HT-29 (cell line): ENCODE data around the gene FILIP1L. TPM values are rescaled to one million over a fixed set of nuclear protein-coding genes. Genes with fewer than 3 reads are reported as not detected.
A peak's percentile ranks its signal among the peaks of the same experiment; 100 is the strongest.
"Not testable (repeated sequence)": the region's sequence is repeated elsewhere in the genome, so short reads cannot be mapped to it uniquely, and the experiment has no call there.

Experiments used
- DNase-seq: peaks from one replicate; pipeline ENCODE4 v3.0.0-alpha.2; 2015; ENCODE audit warnings: low spot score
- total RNA-seq: library from RNA; depleted of rRNA; stranded (reverse); fragments of >200 nt; shearing (Covaris generic); gene quantifications from 2 replicates; pipeline ENCODE4 v1.2.3, GENCODE V29; 2014

Gene FILIP1L
- total RNA-seq, 1 experiment from 2014 or later: 1.8 TPM

- no peak for DNase-seq
Observed at GRCh38 chr3:100099621-100100020, 14.7 kb downstream of the FILIP1L start.

GRCh38 chr3:100098784-100099070 is 15.6 kb downstream of the FILIP1L start:
- no peak for DNase-seq

DNA sequence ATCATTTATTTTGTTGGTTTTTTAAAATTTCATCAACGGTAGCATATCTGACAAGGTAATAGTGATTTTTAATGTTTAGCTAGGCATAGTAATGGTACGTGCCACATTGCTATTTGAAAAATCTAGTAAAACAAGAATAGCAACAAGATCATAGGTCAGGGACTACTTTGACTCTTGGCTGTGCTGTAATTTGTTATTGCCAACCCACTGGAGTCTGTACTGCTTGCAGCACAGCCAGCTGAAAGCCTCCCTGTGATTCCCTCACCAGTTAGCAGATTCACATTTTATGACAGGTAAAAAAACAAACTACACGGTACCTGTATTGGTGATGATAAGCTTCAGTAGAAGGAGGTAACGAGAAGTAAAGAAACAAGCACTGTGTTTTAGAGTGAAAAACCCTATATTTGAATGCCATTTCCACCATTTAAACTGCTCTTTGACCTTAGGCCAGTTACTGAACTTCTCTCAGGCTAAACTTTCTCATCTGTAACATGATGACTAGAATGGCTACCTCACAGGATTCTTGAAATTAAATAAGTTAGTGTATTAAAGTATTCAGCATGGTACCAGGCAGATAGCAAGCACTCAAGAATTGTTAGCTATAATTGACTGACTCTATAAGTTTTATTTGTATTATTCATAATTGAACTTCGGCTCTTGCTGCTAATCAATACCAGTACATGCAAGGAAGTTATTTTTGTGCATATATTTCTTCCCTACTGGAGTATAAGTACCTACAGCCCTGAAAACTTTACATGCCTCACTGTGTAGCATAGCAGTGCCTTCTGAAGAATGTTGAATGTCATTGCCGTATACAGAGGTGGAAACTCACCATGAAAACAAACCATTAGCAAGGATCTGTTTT is 16.1 kb downstream of the FILIP1L start:
- peak; percentile 70 for DNase-seq

DNA sequence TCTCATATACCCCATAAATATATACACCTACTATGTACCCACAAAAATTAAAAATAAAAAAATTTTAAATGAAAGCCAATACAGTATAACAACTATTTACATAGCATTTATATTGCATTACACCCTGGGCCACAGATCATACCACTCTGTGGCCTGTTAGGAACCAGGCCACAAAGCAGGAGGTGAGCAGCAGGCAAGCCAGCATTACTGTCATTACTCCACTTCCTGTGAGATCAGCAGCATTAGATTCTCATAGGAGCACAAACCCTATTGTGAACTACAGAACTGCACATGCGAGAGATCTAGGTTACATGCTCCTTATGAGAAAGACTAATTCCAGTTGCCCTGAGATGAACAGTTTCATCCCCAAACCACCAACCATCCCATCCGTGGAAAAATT is 17.4 kb downstream of the FILIP1L start:
- no peak for DNase-seq

GRCh38 chr3:100096286-100096685 is 18.0 kb downstream of the FILIP1L start:
- not testable (repeated sequence) for DNase-seq

GRCh38 chr3:100093831-100094230 is 20.5 kb downstream of the FILIP1L start:
- no peak for DNase-seq

DNA sequence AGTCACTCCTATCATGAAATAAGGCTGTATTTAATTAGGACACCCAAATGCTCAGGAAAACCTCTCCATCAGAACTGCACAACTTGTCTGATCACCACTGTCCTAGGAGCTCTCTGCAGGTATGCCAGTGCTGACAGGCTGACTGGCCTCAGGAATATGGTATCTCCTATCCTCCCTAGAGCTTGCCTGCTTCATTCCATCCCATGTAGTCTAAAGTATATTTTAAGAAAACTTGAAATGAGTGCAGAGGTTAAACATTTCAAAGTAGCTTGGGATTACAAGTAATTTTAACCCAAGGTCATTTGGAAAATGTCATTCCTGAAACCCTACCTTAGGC is 23.7 kb downstream of the FILIP1L start:
- no peak for DNase-seq

DNA sequence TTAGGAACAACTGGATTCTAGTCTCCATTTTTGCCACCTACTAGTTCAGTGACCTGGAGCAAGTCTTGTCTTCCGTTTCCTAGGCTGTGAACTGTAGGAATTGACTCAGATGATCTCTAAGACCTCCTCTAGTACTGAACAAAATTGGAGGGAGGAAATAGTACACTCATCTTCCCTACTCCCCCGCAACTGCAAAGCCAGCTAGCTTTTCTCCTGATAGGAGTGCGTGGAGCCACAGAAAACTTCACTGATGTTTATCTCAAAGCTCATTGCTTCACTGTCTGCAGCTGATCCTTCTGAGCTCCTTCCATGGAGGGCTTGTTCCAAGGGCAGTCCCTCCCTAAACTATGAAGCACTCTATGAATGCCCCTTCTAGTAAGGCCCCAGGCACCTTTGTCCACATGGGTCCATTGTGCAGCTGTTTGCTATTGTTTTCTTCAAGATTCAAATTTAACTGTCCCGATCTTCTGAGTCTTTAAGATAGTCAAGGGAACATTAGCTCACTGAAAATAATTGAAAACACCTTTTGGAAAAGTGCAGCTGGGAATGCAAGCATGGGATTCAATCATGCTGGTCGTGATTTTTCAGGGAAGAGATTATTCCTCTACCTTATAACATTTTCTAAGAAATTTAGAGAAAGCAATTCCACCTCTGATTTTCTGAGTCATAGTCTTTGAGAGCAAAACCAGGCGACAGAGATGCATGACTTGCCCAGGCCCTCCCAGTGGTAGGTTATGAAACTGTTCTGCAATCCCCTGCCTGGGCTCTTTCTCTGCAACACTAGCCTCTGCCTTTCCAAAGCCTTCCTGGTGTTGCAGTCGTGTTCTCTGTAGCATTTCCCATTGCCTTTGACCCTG is 24.3 kb downstream of the FILIP1L start:
- peak; percentile 73 for DNase-seq

GRCh38 chr3:100088735-100089368 is 25.4 kb downstream of the FILIP1L start:
- DNase-seq: no peak

DNA sequence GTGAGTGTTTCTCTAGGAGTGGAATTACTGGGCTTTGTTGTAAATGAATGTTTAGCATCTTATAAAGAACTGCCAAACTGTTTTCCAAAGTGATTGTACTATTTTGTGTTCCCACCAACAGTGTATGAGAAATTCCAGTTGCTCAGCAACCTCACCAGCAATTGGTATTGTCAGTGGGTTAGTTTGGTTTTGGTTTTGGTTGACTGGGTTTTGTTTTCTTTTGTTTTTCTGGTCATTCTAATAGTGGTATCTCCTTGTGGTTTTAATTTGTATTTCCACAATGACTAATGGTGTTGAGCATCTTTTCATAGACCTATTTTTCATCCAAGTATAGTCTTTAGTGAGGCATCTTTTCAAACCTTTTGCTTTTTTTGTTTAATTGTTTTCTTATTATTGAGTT is 27.1 kb downstream of the FILIP1L start:
- DNase-seq: no peak

- DNase-seq: no peak
Observed at GRCh38 chr3:100086401-100086800, 27.9 kb downstream of the FILIP1L start.

DNA sequence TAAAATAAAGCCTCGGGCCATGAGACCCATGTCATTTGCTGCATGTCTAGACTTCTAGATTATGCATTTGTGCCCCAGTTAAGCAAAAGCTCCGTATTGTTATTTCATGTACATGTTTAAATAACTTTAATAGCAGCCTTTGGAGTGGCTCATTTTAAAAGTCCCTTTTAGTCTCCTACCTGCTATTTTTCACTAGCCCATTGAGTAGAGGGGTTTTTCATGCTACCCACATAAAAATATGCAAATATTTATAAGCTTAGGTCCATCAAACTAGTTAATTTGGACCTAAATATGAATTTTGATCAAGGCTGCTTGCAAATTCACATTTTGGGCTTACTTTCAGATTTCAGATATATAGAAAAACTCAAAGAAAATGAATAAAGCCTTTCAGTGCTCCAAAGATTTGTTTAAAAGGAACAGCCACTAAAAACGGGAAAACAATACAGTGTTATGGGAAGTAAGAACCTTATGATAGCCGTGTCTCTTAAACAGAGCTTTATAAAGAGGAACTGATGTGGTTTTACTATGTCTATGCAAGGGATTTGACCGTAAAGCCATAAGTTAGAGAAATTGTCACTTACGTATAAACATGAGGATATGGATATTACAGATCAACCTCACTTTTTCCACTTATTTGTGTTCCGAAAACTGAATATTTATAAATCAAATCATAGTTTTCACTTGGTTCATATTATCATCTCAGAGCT is 30.0 kb downstream of the FILIP1L start:
- DNase-seq: no peak

DNA sequence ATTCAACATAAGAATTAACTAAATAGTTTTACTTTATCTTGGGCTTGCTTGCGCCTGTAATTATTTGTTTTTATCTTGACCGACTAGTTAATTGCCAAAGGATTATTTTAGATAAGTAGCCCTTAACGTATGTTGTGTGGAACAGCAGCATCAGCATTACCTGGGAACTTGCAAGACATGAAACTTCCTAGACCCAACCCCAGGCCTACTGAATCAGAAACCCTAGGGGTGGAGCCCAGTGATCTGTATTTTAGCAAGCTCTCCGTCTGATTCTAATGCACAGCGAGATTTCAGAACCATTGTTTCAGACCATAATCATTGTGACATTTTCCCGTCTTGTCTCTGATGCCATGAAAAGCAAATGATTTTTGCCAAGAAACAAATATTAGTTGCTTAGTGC is 31.1 kb downstream of the FILIP1L start:
- no peak for DNase-seq

- DNase-seq: no peak
Observed at GRCh38 chr3:100082714-100083113, 31.6 kb downstream of the FILIP1L start.

GRCh38 chr3:100081986-100082692 is 32.2 kb downstream of the FILIP1L start:
- DNase-seq: no peak

- no peak for DNase-seq
Observed at GRCh38 chr3:100081311-100081710, 33.0 kb downstream of the FILIP1L start.

- DNase-seq: no peak
Observed at GRCh38 chr3:100080573-100080972, 33.7 kb downstream of the FILIP1L start.

- DNase-seq: no peak
Observed at GRCh38 chr3:100079328-100079727, 35.0 kb downstream of the FILIP1L start.

DNA sequence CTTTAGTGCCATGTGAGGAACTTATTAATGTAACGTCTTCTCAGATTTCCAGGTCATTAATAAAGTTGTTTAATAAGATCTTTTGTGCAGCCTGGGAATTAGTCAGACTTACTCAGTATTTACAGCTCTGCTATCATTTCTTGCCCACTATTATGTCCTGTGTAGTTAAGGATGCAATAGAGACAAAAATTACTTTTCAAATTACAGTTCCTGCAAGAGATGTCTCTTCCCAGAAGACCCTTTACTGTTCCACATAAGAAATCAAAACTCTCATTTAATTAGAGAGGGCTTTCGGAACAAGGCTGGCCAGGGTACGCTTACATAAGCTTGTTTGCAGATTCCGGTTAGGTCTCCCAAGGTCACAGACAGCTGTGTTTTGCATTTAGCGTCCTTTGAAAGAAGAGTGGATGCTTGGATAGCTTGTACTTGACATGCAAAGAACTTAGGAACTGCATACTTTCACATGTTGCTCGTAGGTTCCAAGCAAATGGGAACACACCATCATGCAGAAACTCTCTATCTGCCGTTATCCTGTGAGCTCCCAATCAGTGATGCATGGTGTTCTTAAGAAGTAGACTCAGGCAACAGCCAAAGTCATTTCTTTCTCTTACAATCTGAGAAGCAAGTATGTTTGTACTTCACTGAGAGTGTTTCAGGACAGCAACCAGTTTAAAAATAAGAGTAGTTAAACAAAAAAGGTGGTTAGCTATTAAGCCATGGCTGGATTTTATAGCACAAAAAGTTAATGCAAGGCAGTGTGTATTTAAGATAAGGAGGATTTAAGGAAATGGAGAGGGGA is 37.4 kb downstream of the FILIP1L start:
- DNase-seq: no peak
